MM.1S (cell line): ENCODE results near the gene ACTL7B.

Experiments used
- EZH2 ChIP-seq: fragments of 300-600 bp; sonication (generic); optimal IDR thresholded peaks from 2 replicates; pipeline ENCODE3; 2017; ENCODE audit warnings: low read depth, mild to moderate bottlenecking, antibody characterized with exemption, low read length, mixed read lengths
- EZH2phosphoT487 ChIP-seq: fragments of 300-600 bp; sonication (generic); IDR thresholded peaks from 2 replicates; pipeline ENCODE4 v1.6.1; 2018; ENCODE audit warnings: antibody characterized with exemption, low read length
- TF ChIP-seq, protein P1 (sequence below): fragments of 300-600 bp; sonication (generic); IDR thresholded peaks from 2 replicates; pipeline ENCODE4 v1.5.1; 2016; ENCODE audit warnings: antibody characterized with exemption, low read length, mixed read lengths

DNA sequence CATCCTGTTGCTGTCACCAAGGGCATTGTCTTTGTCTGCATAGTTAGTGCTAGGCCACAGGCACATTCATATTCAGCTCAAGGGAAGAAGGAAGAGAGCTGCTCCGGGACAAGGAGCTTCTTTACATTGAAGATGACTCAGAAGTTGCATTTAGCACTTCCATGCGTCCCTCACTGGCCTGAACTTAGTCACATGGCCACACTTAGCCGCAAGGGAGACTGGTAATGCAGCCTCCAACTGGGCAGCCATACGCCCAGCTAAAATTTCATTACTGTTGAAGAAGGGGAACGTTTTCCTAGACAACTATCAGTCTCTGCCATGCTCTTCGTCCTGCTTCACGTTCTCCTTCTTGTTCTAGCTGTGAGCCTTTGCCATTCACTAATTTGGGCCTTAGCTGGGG, 20.0 kb downstream of the ACTL7B start:
- TF ChIP-seq, protein P1, sequence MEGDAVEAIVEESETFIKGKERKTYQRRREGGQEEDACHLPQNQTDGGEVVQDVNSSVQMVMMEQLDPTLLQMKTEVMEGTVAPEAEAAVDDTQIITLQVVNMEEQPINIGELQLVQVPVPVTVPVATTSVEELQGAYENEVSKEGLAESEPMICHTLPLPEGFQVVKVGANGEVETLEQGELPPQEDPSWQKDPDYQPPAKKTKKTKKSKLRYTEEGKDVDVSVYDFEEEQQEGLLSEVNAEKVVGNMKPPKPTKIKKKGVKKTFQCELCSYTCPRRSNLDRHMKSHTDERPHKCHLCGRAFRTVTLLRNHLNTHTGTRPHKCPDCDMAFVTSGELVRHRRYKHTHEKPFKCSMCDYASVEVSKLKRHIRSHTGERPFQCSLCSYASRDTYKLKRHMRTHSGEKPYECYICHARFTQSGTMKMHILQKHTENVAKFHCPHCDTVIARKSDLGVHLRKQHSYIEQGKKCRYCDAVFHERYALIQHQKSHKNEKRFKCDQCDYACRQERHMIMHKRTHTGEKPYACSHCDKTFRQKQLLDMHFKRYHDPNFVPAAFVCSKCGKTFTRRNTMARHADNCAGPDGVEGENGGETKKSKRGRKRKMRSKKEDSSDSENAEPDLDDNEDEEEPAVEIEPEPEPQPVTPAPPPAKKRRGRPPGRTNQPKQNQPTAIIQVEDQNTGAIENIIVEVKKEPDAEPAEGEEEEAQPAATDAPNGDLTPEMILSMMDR, result no peak
- TF ChIP-seq EZH2 (no peak), EZH2phosphoT487 (no peak)
